ENCODE measurements around the gene PPP2R5C.
A peak's percentile ranks its signal among the peaks of the same experiment; 100 is the strongest.

PPP2R5C gene

DNA sequence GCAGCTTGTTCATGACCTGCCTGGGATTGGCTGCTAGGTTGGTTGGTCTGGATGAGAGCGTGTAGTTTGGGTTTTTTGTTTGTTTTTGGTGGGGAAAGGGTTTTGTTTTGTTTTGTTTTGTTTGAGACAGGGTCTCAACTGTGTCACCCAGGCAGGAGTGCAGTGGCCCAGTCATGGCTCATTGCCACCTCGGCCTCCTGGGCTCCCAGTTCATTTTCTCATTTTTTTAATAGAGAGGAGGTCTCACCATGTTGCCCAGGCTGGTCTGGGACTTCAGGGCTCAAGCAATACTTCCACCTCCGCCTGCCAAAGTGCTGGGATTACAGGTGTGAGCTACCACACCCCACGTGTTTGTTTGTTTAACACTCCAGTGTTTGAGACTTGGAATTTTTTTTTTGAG lies 206.7 kb downstream of the PPP2R5C start:
- Histone ChIP-seq H3K4me3 (ENCODE audit: low read depth, low read length) (no peak overlapping the region), H3K36me3 (ENCODE audit: control insufficient read depth in 2 of 2, insufficient read depth in 1 of 2, low read length in 2 of 2) (peaks cover 0 to 24% of the 10 kb centered on the region in 2 experiments; a peak in 2 of 3 replicates), H3K4me1 (ENCODE audit: control insufficient read depth, insufficient read depth, low read length) (peaks cover 16% of the 10 kb centered on the region; the same call in 1 of the 2 replicates), H3K9me3 (ENCODE audit: control insufficient read depth, insufficient read depth, low read depth, low read length) (no peaks in the 10 kb centered on the region), H3K27ac (ENCODE audit: extremely low read depth, low read depth, low read length) (no peak overlapping the region)
- POLR2A ChIA-PET, result no interaction called here
- TF ChIP-seq ZIC2 (tag by site-specific recombination; IDR thresholded peaks at IDR 0.05) (peak; percentile 58), ZNF670 (tag by site-specific recombination; IDR thresholded peaks at IDR 0.05; ENCODE audit: low read depth) (no peak), ZNF600 (tag by site-specific recombination; IDR thresholded peaks at IDR 0.05) (peak; percentile 82)
- CTCF ChIA-PET, result no interaction called here

DNA sequence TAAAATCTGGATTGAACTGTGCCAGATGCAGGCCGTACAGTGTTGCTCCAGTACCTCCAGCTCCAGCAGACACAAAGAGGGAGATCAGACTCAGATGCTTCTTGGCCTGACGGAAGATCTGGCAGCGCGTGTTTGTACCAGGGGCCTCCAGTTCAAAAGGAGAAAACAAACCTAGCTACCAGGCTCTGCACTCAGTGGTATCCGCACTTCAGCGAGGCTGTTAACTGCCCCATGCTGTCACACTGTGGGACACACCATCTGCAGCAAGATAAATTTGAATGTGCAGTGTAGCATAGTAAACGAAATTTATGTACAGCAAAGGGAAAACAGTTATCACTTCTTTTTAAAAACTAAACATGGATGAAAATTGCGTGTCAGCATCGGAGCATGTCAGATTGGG lies 208.0 kb downstream of the PPP2R5C start:
- Histone ChIP-seq H3K9me3 (ENCODE audit: control insufficient read depth, insufficient read depth, low read depth, low read length) (no peaks in the 10 kb centered on the region), H3K36me3 (ENCODE audit: control insufficient read depth in 2 of 2, insufficient read depth in 1 of 2, low read length in 2 of 2) (peaks cover 0 to 24% of the 10 kb centered on the region in 2 experiments; a peak in 2 of 3 replicates), H3K4me3 (ENCODE audit: low read depth, low read length) (no peak overlapping the region), H3K27ac (ENCODE audit: extremely low read depth, low read depth, low read length) (no peak overlapping the region), H3K4me1 (ENCODE audit: control insufficient read depth, insufficient read depth, low read length) (peaks cover 16% of the 10 kb centered on the region; the same call in 1 of the 2 replicates)
- POLR2A ChIA-PET, result interaction anchor here (0.6 kb wide), 1 partner anchor 52 kb away, joined by 4 read pairs; no protein-coding TSS in a partner anchor
- CTCF ChIA-PET, result no interaction called here
- TF ChIP-seq ZNF404 (tag by site-specific recombination; IDR thresholded peaks at IDR 0.05) (no peak), ZNF600 (tag by site-specific recombination; IDR thresholded peaks at IDR 0.05) (0 out of 2 replicates have a peak, but pooled peaks have one; percentile 10), PRDM1 (tag by site-specific recombination; IDR thresholded peaks at IDR 0.05) (no peak), SP3 (tag by site-specific recombination; IDR thresholded peaks at IDR 0.05) (no peak), ZIC2 (tag by site-specific recombination; IDR thresholded peaks at IDR 0.05) (peak; percentile 87)
- TF ChIP-seq, protein P1, sequence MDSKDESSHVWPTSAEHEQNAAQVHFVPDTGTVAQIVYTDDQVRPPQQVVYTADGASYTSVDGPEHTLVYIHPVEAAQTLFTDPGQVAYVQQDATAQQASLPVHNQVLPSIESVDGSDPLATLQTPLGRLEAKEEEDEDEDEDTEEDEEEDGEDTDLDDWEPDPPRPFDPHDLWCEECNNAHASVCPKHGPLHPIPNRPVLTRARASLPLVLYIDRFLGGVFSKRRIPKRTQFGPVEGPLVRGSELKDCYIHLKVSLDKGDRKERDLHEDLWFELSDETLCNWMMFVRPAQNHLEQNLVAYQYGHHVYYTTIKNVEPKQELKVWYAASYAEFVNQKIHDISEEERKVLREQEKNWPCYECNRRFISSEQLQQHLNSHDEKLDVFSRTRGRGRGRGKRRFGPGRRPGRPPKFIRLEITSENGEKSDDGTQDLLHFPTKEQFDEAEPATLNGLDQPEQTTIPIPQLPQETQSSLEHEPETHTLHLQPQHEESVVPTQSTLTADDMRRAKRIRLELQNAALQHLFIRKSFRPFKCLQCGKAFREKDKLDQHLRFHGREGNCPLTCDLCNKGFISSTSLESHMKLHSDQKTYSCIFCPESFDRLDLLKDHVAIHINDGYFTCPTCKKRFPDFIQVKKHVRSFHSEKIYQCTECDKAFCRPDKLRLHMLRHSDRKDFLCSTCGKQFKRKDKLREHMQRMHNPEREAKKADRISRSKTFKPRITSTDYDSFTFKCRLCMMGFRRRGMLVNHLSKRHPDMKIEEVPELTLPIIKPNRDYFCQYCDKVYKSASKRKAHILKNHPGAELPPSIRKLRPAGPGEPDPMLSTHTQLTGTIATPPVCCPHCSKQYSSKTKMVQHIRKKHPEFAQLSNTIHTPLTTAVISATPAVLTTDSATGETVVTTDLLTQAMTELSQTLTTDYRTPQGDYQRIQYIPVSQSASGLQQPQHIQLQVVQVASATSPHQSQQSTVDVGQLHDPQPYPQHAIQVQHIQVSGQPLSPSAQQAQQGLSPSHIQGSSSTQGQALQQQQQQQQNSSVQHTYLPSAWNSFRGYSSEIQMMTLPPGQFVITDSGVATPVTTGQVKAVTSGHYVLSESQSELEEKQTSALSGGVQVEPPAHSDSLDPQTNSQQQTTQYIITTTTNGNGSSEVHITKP (tag by site-specific recombination; IDR thresholded peaks at IDR 0.05), result peak; percentile 34; the same call in 1 of the 2 replicates

DNA sequence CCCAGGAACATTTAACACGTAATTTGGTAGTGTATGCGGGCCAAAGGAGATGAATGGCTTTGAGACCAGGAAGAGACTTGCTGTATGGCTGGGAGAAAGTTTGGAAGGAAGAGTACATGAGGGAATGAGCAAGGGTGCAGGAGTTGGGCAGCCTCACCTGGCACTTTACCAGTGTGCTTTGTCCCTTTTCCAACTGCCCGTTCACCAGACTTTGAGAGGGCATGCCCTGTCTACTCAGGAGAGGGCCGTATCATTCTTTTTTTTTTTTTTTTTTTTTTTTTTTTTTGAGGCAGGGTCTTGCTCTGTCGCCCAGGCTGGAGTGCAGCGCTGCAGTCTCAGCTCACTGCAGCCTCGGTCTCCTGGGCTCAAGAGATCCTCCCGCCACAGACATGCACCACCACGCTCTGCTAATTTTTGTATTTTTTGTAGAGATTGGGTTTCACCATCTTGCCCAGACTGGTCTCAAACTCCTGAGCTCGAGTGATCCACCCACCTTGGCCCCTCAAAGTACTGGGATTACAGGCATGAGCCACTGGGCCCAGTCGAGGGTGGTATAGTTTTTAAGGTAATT lies 209.4 kb downstream of the PPP2R5C start:
- H3K36me3 ChIP-seq (ENCODE audit: control insufficient read depth in 2 of 2, insufficient read depth in 1 of 2, low read length in 2 of 2), result peaks cover 5 to 35% of the 10 kb centered on the region in 2 experiments
- ChIA-PET POLR2A (interaction anchor here (0.6 kb wide), 1 partner anchor 381 kb away, joined by 3 read pairs; no protein-coding TSS in a partner anchor), CTCF (interaction anchor here (0.6 kb wide), 1 partner anchor 133 kb away, joined by 3 read pairs; no protein-coding TSS in a partner anchor)
- no peak overlapping the region for H3K4me3 ChIP-seq (ENCODE audit: low read depth, low read length)
- H3K4me1 ChIP-seq (ENCODE audit: control insufficient read depth, insufficient read depth, low read length), result peaks cover 16% of the 10 kb centered on the region; the same call in 1 of the 2 replicates
- no peak overlapping the region for H3K27ac ChIP-seq (ENCODE audit: extremely low read depth, low read depth, low read length)
- no peaks in the 10 kb centered on the region for H3K9me3 ChIP-seq (ENCODE audit: control insufficient read depth, insufficient read depth, low read depth, low read length)
- no peak for TF ChIP-seq ZNF544 (tag by site-specific recombination; IDR thresholded peaks at IDR 0.05)
- TF ChIP-seq ZNF23 (tag by site-specific recombination; IDR thresholded peaks at IDR 0.05; ENCODE audit: borderline replicate concordance), result no peak
- TF ChIP-seq ZNF121 (tag by site-specific recombination; IDR thresholded peaks at IDR 0.05), result 0 out of 2 replicates have a peak, but pooled peaks have one; percentile 30
- no peak for TF ChIP-seq HOXD13 (CRISPR knock-in tag; IDR thresholded peaks at IDR 0.05; ENCODE audit: borderline replicate concordance)
- TF ChIP-seq, protein P2, sequence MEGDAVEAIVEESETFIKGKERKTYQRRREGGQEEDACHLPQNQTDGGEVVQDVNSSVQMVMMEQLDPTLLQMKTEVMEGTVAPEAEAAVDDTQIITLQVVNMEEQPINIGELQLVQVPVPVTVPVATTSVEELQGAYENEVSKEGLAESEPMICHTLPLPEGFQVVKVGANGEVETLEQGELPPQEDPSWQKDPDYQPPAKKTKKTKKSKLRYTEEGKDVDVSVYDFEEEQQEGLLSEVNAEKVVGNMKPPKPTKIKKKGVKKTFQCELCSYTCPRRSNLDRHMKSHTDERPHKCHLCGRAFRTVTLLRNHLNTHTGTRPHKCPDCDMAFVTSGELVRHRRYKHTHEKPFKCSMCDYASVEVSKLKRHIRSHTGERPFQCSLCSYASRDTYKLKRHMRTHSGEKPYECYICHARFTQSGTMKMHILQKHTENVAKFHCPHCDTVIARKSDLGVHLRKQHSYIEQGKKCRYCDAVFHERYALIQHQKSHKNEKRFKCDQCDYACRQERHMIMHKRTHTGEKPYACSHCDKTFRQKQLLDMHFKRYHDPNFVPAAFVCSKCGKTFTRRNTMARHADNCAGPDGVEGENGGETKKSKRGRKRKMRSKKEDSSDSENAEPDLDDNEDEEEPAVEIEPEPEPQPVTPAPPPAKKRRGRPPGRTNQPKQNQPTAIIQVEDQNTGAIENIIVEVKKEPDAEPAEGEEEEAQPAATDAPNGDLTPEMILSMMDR (tag by site-specific recombination; IDR thresholded peaks at IDR 0.05), result no peak
- TF ChIP-seq, protein P3, sequence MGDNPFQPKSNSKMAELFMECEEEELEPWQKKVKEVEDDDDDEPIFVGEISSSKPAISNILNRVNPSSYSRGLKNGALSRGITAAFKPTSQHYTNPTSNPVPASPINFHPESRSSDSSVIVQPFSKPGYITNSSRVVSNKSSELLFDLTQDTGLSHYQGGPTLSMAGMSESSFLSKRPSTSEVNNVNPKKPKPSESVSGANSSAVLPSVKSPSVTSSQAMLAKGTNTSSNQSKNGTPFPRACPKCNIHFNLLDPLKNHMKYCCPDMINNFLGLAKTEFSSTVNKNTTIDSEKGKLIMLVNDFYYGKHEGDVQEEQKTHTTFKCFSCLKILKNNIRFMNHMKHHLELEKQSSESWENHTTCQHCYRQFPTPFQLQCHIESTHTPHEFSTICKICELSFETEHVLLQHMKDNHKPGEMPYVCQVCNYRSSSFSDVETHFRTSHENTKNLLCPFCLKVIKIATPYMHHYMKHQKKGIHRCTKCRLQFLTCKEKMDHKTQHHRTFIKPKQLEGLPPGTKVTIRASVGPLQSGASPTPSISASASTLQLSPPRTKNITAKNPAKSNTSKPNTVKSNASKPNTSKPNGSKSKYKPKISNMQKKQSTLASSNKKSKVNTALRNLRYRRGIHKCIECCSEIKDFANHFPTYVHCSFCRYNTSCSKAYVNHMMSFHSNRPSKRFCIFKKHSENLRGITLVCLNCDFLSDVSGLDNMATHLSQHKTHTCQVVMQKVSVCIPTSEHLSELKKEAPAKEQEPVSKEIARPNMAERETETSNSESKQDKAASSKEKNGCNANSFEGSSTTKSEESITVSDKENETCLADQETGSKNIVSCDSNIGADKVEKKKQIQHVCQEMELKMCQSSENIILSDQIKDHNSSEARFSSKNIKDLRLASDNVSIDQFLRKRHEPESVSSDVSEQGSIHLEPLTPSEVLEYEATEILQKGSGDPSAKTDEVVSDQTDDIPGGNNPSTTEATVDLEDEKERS (tag by site-specific recombination; IDR thresholded peaks at IDR 0.05), result no peak
- TF ChIP-seq, protein P4, sequence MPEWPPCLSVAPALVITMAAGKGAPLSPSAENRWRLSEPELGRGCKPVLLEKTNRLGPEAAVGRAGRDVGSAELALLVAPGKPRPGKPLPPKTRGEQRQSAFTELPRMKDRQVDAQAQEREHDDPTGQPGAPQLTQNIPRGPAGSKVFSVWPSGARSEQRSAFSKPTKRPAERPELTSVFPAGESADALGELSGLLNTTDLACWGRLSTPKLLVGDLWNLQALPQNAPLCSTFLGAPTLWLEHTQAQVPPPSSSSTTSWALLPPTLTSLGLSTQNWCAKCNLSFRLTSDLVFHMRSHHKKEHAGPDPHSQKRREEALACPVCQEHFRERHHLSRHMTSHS (tag by site-specific recombination; IDR thresholded peaks at IDR 0.05), result no peak
- TF ChIP-seq, protein P5, sequence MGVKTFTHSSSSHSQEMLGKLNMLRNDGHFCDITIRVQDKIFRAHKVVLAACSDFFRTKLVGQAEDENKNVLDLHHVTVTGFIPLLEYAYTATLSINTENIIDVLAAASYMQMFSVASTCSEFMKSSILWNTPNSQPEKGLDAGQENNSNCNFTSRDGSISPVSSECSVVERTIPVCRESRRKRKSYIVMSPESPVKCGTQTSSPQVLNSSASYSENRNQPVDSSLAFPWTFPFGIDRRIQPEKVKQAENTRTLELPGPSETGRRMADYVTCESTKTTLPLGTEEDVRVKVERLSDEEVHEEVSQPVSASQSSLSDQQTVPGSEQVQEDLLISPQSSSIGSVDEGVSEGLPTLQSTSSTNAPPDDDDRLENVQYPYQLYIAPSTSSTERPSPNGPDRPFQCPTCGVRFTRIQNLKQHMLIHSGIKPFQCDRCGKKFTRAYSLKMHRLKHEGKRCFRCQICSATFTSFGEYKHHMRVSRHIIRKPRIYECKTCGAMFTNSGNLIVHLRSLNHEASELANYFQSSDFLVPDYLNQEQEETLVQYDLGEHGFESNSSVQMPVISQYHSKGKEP (tag by site-specific recombination; IDR thresholded peaks at IDR 0.05), result peak; percentile 81
- TF ChIP-seq, protein P6, sequence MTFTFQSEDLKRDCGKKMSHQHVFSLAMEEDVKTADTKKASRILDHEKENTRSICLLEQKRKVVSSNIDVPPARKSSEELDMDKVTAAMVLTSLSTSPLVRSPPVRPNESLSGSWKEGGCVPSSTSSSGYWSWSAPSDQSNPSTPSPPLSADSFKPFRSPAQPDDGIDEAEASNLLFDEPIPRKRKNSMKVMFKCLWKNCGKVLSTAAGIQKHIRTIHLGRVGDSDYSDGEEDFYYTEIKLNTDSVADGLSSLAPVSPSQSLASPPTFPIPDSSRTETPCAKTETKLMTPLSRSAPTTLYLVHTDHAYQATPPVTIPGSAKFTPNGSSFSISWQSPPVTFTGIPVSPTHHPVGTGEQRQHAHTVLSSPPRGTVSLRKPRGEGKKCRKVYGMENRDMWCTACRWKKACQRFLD (tag by site-specific recombination; IDR thresholded peaks at IDR 0.05), result no peak
- no peak for TF ChIP-seq SCRT2 (tag by site-specific recombination; IDR thresholded peaks at IDR 0.05)

All from HEK293 (cell line).